Activated naive CD8-positive, alpha-beta T cell treated with anti-CD3 and anti-CD28 coated beads for 36 hours (primary cell): ENCODE results near the gene SULF2. TPM values are rescaled to one million over a fixed set of nuclear protein-coding genes. Genes with fewer than 3 reads are reported as not detected.

Source experiments
- DNase-seq: peaks from one replicate; pipeline ENCODE4 v3.0.0; 2021
- H3K27ac Mint-ChIP-seq: one replicate; pipeline ENCODE4 v1.8.0; 2022; ENCODE audit warnings: mild to moderate bottlenecking, moderate library complexity, mixed read lengths
- H3K27me3 Mint-ChIP-seq: one replicate; pipeline ENCODE4 v1.8.0; 2022; ENCODE audit warnings: mild to moderate bottlenecking, mixed read lengths
- H3K36me3 Mint-ChIP-seq: one replicate; pipeline ENCODE4 v1.8.0; 2021; ENCODE audit warnings: mild to moderate bottlenecking, mixed read lengths
- H3K4me1 Mint-ChIP-seq: one replicate; pipeline ENCODE4 v1.8.0; 2021; ENCODE audit warnings: mixed read lengths
- H3K4me3 Mint-ChIP-seq: one replicate; pipeline ENCODE4 v1.8.0; 2022; ENCODE audit warnings: mild to moderate bottlenecking, moderate library complexity, mixed read lengths
- H3K9me3 Mint-ChIP-seq: one replicate; pipeline ENCODE4 v1.8.0; 2022; ENCODE audit warnings: mixed read lengths
- total RNA-seq, 2 experiments: library from RNA; stranded (reverse); gene quantifications; one replicate each; pipeline ENCODE4 v1.2.3, GENCODE V29; 2021

SULF2 gene
- total RNA-seq, 2 experiments from 2014 or later, result 0.76 to 0.88 TPM

DNA sequence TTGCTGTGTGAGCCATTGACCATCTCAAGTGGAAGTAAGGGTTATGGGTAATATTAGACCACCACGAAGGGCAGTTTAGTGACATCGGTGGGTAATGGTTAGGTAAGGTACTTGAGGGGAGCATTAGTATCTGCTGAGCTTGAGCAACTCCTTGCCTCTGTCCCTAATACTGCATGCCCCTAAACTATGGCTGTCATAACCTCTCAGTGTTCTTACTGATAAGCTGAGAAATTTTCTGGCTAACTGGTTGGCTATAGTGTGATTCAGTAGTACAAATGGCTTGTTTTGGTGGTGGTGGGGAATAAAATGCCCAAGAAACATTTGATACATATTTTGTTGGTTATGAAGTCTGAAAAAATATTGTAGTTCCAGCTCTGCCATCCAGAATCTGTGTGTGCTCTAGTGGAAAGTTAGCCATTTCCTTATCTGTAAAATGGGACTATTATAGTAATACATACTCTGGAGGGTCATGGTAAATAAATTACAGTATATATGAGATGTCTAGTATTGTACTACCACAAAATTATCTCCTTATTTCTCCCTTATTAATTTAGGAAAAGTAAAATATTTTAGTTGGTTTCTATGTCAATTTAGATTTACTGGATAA lies 170.5 kb downstream of the SULF2 start:
- no peaks in the 10 kb centered on the region for H3K9me3 Mint-ChIP-seq
- H3K27me3 Mint-ChIP-seq, result no peaks in the 10 kb centered on the region
- H3K4me3 Mint-ChIP-seq, result no peak overlapping the region
- peaks cover 57% of the 10 kb centered on the region for H3K4me1 Mint-ChIP-seq
- H3K36me3 Mint-ChIP-seq, result peaks cover 49% of the 10 kb centered on the region
- H3K27ac Mint-ChIP-seq, result peak overlapping the region; percentile 78
- DNase-seq, result no peak

DNA sequence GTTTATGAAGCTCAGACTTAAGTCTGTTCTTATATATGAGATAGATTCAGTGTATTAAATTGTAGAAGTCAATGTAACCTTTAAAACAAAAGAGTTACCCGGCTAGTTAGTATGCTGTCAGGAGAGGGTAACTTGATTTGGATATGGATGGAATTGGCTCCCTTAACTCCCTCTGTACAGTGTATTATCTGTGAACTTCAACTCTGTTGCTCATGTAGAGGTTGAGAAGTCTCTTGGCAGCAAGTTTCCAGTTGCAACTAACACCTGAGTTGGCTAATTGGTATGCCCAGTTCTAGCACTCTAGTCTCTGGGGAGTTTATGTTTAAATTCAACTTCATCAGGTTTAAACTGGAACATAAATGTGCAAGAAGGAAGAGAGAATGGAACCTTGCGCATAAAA lies 172.6 kb downstream of the SULF2 start:
- Mint-ChIP-seq H3K27me3 (no peaks in the 10 kb centered on the region), H3K4me1 (peaks cover 70% of the 10 kb centered on the region), H3K27ac (peak overlapping the region; percentile 91), H3K4me3 (no peak overlapping the region), H3K36me3 (peaks cover 62% of the 10 kb centered on the region), H3K9me3 (peaks cover 3% of the 10 kb centered on the region)
- no peak for DNase-seq

DNA sequence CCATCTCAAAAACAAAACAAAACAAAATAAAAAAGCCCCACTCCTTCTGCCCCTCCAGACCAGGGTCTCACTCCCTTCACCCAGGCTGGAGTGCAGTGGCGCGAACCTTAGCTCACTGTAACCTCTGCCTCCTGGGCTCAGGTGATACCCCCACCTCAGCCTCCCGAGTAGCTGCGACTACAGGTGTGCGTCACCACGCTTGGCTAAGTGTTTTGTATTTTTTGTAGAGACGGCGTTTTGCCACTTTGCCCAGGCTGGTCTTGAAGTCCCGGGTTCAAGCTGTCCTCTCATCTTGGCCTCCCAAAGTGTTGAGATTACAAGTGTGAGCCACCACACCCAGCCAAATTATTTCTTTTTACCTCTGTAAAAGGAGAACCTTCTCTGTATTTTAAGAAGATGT lies 173.5 kb downstream of the SULF2 start:
- Mint-ChIP-seq H3K27me3 (no peaks in the 10 kb centered on the region), H3K36me3 (peaks cover 58% of the 10 kb centered on the region), H3K9me3 (peaks cover 3% of the 10 kb centered on the region), H3K27ac (peak overlapping the region; percentile 91), H3K4me1 (peaks cover 73% of the 10 kb centered on the region), H3K4me3 (no peak overlapping the region)
- no peak for DNase-seq

DNA sequence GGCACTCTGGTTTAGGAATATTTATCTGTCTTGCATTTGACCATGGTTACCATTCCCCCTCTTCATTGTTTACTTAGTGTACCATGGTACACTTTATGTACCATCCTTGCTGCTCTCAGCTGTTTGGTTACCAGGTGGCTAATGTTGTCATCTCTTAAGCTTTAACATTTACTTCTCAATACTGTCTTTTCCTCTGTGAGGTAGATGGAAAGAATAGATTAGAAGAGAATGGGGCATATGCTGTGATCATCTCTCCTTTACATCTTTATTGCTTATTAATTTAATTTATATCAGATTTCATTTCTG lies 174.4 kb downstream of the SULF2 start:
- Mint-ChIP-seq H3K27ac (peak overlapping the region; percentile 91), H3K4me3 (peak overlapping the region; percentile 65), H3K36me3 (peaks cover 63% of the 10 kb centered on the region), H3K27me3 (no peaks in the 10 kb centered on the region), H3K4me1 (peaks cover 77% of the 10 kb centered on the region), H3K9me3 (peaks cover 3% of the 10 kb centered on the region)
- no peak for DNase-seq

DNA sequence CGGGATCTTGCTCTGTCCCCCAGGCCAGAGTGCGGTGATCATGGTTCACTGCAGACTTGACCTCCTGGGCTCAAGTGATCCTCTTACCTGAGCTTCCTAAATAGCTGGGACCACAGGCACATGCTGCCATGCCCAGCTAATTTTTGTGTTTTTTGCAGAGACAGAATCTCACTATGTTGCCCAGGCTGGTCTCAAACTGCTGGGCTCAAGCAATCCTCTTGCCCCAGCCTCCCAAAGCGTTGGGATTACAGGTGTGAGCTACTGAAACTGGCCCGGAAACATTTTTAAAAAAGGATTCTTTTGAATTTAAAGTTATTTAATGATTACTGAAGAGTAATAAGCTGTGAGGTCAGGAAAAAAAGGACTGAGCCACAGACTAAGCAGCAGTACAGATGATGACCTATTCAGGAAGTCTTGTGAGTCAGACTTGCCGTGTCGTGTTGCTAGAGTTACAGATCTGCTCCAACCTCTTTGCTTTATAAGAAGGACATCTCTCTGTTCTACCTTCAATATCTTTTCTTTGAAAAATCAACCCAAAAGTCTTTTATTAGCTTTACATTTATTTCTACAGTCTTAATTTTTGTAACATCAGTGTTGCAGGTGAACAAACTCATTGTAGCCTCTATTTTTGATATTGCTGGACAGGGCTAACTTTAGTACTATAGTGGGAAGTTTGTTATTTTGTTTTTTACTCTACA lies 174.9 kb downstream of the SULF2 start:
- peak; percentile 74 for DNase-seq
- Mint-ChIP-seq H3K36me3 (peaks cover 68% of the 10 kb centered on the region), H3K9me3 (peaks cover 3% of the 10 kb centered on the region), H3K4me1 (peaks cover 82% of the 10 kb centered on the region), H3K27me3 (no peaks in the 10 kb centered on the region), H3K27ac (peak overlapping the region; percentile 91), H3K4me3 (peak overlapping the region; percentile 65)

DNA sequence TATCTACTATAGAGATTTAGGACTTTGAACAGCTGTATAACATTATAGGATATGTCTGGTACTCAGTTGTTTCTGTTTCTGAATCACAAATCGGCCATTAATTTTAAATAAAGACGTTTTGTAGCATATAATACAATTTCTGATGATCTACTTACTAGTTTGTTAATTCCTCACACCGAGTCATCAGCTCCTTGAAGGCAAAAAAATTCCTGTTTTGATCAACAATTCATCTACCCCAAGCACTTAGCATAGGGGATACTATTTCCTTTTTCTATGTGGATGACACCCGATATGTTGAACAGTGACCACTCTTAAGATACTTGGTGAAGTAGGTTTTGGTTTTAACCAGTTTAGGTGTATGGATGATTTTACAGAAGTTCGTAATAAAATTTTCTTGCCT lies 176.3 kb downstream of the SULF2 start:
- Mint-ChIP-seq H3K36me3 (peaks cover 63% of the 10 kb centered on the region), H3K27me3 (no peaks in the 10 kb centered on the region), H3K9me3 (peaks cover 3% of the 10 kb centered on the region), H3K4me3 (no peak overlapping the region), H3K27ac (peak overlapping the region; percentile 82), H3K4me1 (peaks cover 80% of the 10 kb centered on the region)
- no peak for DNase-seq
